GM13976 (cell line): Measurements from ENCODE around the gene CLSTN1.

Source experiments
- DNase-seq: peaks from one replicate; pipeline ENCODE4 v3.0.0; 2012; ENCODE audit warnings: low spot score
- in situ Hi-C: fragments of 300-500 bp; cut with MboI; formaldehyde crosslinking; loops from one replicate; pipeline ENCODE4 v1.12.0; 2022; ENCODE audit warnings: low sequenced_read_pairs, mixed read lengths, inconsistent platforms; ENCODE audit not compliant: unreplicated experiment
- TF ChIP-seq, protein P1 (sequence below): IDR thresholded peaks from 2 replicates; pipeline ENCODE4 v1.5.1; 2012; ENCODE audit warnings: borderline replicate concordance, mild to moderate bottlenecking; ENCODE audit not compliant: insufficient read depth; ENCODE audit errors: extremely low read depth, missing control alignments, control extremely low read depth

CLSTN1 gene

DNA sequence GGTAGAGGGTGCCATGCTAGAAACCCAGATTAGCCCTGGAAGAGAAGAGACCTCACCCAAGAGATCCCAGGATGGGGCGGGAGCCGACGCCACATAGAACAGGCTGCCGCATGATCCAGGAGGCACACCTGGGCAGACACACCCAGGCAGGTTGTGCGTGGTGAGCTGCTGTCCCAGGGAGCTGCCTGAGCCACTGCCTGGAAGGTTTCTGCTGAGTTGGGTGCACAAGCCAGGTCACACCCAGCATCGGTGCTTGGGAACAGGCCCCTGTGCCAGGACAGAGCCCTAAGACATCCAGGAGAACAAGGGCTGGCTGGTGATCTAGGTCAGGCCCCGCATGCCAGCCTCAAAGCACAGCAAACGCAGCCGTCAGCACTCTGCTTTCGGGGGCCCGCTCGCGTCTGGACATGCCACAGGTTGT lies 46.1 kb upstream of the CLSTN1 start:
- in situ Hi-C loops = loop anchor here (10.0 to 25.0 kb wide), 2 partner anchors 85 to 258 kb away; no protein-coding TSS in a partner anchor
- no peak for DNase-seq
- TF ChIP-seq, protein P1, sequence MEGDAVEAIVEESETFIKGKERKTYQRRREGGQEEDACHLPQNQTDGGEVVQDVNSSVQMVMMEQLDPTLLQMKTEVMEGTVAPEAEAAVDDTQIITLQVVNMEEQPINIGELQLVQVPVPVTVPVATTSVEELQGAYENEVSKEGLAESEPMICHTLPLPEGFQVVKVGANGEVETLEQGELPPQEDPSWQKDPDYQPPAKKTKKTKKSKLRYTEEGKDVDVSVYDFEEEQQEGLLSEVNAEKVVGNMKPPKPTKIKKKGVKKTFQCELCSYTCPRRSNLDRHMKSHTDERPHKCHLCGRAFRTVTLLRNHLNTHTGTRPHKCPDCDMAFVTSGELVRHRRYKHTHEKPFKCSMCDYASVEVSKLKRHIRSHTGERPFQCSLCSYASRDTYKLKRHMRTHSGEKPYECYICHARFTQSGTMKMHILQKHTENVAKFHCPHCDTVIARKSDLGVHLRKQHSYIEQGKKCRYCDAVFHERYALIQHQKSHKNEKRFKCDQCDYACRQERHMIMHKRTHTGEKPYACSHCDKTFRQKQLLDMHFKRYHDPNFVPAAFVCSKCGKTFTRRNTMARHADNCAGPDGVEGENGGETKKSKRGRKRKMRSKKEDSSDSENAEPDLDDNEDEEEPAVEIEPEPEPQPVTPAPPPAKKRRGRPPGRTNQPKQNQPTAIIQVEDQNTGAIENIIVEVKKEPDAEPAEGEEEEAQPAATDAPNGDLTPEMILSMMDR = no peak

DNA sequence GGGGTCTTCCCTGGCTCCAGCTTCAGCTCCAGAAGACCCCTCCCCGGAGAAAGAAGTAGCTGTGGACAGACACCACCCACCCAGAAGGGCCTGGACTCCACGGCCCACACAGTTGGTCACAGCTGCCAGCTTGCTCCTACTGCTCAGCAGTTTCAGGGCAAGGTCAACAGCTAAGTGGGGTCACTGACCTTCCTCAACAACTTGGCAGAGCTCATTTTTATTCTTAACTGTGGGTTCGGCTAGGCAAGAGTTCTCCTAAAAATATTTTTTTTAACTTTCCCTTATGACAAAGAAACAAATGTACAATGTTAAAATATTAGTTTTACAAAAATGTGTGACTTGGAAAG lies 44.5 kb upstream of the CLSTN1 start:
- TF ChIP-seq, protein P1 = no peak
- no peak for DNase-seq
- in situ Hi-C loops = loop anchor here (10.0 to 25.0 kb wide), 2 partner anchors 83 to 256 kb away; no protein-coding TSS in a partner anchor

DNA sequence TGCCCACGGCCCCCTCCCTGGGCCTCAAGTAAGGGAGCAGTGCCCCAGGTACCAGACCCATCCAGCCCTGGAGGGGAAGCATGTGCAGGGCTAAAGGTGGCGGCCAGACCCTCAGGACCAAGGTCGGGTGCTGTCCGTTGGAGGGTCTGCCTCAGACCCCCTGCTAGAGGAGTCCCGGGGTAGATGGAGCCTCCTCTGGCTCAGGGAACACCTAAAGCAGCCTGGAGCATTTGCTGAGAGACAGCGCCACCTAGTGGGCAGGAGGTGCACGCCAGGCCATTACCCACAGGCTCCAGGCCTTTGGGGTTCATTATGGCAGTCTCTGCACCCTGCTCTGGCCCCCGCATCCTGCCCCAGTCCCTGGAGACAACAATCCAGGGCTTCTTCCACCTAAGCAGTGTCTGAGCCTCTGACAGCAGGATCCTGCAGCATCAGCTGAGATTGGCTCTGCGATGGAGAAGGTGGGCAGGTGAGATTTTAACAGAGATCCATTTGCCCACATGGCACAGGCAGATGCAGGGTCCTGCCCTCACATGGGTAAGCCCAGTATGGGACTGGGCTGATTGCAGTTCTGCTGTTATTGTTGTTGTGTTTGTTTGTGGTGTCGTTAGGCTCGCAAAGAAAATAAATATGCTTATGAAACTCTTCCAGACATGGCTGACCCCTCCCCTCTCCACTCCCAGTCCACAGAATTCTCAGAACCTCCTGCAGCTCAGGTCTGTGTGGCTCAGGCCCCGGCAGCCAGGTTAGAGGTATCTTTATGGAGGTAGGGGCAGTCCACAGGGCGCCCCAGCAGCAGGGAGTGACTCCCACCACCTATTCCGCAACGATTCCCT lies 43.9 kb upstream of the CLSTN1 start:
- in situ Hi-C loops = loop anchor here (10.0 to 25.0 kb wide), 2 partner anchors 83 to 255 kb away; no protein-coding TSS in a partner anchor
- TF ChIP-seq, protein P1 = peak; percentile 93
- DNase-seq = peak; percentile 94

DNA sequence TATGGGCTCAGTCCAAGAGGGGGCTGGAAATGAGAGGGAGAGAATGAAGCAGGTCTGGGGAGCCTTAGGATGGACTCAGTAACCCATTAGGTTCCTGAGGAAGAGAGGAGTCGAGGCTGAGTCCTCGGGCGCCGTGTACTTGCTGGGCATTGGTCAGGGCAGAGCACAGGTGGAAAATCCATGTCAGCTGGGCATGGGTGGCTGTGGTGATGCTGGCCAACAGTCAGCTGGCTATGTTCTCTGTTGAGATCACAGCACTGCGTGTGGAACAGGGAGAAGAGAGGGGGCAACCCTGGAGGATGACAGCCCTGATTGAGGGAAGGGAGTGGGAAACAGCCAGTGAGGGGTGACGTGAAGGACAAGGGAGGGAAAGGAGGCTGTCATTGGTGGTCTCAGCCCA lies 43.1 kb upstream of the CLSTN1 start:
- TF ChIP-seq, protein P1 = no peak

DNA sequence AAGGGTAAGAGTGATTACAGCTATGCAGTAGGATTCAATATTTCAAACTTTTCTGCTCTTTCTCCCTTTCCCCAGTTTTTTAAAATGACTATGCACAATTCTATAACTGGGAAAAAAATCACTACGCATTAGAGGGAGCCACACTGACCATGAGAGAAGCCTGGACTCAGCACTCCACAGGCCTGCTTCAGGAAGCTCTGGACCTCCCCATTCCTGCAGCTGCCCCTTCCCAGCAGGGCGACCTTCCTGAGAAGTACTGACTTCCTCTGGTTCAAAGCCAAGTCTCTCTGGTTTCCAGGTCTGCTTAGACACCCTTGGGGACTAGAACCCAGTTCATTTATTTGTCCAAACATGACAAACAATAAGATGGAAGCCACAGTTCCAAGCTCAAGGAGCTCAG lies 42.0 kb upstream of the CLSTN1 start:
- in situ Hi-C loops = loop anchor here (10.0 to 25.0 kb wide), 2 partner anchors 81 to 253 kb away; no protein-coding TSS in a partner anchor
- TF ChIP-seq, protein P1 = no peak

More for the DNA sequence above, 43.1 kb upstream of the CLSTN1 start:
- in situ Hi-C loops = loop anchor here (10.0 to 25.0 kb wide), 2 partner anchors 82 to 255 kb away; no protein-coding TSS in a partner anchor
- DNase-seq = no peak

DNA sequence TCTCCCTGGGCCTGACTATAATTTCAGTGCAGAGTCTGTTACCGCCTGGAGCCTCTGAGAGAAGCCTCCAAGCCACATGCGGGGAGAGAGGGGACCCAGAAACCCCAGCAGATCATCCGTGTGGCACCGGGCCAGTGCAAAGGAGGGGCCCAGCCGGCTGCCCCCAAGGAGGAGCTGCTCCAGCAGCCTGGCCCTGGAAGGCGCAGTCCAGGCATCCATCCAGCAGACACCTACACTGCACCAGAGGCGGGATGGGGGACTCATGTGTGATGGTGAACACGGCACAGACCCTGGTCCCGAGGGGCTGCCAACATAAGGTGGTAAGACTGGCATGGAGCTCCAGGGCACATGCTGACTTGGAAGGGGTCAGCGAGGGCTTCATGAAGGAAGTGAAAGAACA lies 39.6 kb upstream of the CLSTN1 start:
- in situ Hi-C loops = loop anchor here (10.0 to 25.0 kb wide), 2 partner anchors 79 to 251 kb away; no protein-coding TSS in a partner anchor
- TF ChIP-seq, protein P1 = no peak
- DNase-seq = no peak

More for the DNA sequence above, 42.0 kb upstream of the CLSTN1 start:
- no peak for DNase-seq
